ENCODE measurements around the gene CDH22.
A peak's percentile ranks its signal among the peaks of the same experiment; 100 is the strongest.

CDH22 gene

DNA sequence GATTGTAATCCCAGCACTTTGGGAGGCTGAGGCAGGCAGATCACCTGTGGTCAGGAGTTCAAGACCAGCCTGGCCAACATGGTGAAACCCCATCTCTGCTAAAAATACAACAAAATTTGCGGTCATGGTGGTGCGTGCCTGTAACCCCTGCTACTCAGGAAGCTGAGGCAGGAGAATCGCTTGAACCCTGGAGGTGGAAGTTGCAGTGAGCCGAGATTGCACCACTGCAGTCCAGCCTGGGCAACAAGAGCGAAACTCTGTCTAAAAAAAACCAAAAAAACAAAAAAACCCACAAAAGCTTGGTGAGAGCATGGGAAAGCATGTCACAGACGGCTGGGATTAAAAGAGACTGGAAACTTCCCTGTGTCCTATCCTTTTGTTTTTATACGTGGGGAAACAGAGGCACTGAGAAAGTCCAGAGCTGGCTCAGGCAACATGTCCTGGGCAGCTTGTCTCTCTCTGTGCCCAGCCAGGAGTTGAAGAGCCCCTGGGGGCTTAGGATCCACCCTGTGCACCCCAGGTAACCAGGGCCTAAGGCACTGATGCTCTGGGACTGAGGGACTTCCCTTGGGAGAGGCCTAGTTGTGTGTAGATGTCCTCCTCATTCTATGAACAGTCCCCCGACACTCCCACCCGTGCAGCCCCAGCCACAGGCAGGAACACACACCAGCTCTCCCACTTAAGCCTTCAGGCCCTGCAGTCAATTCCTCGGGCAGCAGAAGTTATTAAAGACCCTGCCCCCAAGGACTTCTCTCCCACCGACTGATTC, 174.2 kb downstream of the CDH22 start:
- no peak for DNase-seq

DNA sequence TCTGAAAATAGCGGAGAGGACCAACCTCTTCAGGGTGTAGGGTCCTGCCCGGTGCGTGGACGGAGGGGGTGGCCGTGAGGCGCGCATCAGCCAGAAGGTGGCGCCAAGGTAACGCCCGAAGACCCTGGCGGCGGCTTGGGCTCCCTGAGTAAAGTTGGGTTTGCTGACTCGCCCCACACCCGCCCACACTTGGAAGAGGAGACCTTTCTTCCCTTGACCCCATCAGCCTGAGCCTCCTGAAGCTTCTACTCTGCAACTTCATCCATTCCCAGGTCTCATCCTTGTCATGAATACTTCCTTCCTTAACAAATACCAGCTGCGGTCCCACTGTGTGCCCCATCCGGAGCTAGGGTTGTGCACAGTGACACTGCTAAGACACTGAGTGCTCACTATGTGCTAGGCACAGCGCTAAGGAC, 175.6 kb downstream of the CDH22 start:
- peak; percentile 79 for DNase-seq

DNA sequence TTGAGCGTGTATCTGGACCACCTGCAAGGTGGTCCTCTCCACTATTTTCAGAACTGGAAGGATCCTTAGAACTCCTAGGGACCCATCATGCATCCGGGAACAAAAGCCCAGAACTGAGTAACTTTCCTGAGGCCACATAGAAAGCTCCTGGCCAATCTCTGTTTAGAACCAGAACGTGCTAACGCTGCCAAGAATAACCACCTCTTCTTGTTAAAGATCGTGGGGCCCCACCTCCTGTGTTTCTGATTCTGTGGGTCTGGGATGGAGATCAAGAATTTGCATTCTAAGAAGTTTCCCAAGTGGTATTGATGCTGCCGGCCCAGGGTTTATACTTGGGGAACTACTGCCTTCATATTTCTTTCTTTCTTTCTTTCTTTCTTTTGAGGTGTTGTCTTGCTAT, 176.9 kb downstream of the CDH22 start:
- no peak for DNase-seq

DNA sequence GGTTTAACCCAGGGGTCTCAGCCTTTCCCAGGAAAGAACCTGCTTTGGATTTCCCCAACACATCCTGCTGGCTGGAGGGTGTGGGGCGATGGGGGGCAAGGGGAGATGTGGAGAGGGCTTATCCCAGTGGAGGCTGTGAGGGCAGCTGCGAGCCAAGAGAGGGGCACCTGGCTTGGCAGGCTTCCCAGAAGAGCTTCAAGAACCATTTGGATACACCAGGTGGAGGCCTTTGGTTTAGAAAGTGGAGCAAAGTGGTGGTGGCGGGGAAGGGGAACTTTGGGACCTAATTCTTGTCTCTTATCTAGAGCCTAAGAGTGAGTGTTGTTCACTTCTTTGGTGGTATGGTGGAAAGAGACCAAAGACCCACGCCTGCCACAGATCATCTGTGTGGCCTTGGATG, 177.8 kb downstream of the CDH22 start:
- no peak for DNase-seq

DNA sequence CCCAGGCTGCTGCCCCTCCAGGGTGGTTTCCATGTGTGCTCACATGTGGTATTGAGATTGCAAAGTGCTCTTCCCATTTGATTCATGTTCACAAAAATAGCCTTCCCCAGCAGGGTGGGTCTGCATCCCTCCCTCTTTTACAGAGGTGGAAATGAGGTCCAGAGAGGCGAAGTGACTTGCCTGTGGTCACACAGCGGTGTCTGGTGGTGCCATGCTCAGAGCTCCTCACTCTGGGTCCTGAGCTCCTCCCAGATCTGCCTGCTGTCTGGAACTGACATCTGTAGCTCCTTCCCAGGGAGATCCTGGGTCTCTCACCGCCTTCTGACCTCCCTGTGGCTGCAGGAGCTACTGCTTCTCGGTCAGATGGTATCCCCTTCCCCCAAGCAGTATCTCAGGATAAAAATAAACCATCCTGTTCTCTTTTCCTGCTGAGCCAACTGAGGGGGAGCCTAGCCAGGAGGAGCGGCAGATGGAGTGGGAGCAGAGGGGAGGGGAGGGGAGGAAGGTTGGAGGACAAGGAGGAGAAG, 178.3 kb downstream of the CDH22 start:
- no peak for DNase-seq

DNA sequence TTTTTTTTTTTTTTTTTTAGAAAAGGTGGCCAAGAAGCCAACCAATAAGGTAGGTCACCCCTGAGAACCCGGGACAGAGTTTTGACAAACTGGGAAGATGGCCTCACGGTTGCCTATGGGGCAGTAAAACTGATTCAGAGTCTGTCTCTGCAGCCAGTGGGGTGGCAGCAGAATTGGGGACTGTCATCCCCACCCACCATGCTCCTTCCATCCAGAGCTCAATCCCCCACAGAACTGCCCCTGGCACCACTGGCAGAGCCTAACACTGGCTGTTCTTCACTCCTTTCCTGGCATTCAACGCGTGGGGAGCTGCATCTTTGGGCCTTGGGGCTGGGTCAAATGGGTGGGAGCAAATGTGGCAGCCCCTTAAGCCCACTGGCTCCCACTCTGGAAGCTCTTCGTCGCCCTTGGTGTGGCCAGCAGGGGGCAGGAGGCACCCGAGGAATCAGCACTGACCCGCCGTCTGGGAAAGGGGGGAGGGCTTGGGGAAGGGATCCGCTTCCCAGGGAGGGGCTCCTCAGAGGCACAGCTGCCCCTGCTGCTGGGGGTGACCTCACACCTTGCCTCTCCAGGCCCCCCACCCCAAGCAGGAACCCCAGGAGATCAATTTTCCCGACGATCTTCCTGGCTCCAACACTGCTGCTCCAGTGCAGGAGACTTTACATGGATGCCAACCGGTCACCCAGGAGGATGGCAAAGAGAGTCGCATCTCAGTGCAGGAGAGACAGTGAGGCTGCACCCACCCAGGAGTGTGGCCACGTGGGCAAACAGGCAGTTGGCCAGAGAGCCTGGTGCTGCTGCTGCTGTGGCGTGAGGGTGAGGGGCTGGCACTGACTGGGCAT, 179.8 kb downstream of the CDH22 start:
- DNase-seq = no peak

DNA sequence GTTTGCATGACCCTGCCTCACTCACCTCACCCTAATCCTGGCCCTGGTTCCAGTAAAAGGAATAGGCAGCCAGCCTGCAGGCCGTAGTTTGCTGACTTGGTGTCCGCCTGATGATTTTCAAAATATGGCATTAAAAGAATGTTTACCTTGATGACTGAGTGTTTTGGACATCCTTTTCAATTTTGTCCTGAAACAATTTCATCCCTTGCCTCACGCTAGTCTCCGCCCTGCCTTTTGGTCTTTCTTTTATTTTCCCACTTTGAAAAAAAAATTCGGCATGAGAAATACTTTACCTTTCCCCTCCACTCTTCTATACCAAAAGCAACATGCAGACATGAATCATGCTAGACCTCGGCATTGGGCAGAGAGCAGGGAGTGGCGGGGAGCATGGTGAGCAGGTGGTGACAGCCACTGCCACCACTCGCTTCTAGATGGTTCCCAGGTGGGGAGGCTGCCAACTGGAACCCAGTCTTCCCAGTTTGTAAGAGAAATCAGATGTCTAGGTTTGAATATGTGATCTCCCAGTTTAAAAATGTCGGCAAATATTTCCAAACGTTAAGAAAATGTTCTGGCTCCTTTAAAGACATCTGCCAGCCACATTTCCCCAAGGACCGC, 180.8 kb downstream of the CDH22 start:
- DNase-seq = no peak

DNA sequence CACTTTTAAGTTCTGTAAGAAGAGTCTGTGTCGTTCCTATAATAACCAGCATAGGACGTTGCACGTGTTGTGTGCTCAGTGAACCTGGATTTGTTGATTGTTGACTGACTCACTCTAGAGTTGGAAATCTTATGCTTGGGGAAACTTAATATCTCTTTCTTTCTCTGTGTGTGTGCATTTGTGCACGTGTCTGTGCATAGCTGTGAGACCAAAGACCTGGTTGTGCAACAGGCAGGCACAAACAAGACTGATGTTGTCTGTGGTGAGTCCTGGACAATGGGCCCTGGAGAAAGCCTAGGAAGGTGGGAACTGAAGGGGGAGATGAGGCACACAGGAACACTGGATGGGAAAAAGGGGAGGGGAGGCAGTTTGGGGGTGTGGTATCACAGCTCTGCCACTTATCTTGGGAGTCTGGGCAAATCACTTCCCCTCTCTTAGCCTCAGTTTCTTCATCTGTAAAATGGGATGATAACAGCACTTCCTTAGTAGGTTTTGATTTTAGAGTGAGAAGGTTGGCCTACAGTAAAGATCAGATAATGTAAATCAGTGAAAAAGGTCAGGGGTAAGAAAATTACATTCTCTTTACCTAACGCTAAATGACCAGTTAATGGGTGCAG, 181.8 kb downstream of the CDH22 start:
- DNase-seq = no peak
